SJSA1 (cell line): Measurements from ENCODE around the gene CLEC2L. TPM values are rescaled to one million over a fixed set of nuclear protein-coding genes. Genes with fewer than 3 reads are reported as not detected.

Source experiments
- total RNA-seq: library from RNA; depleted of rRNA; stranded (reverse); fragments of >200 nt; shearing (Covaris generic); gene quantifications from 2 replicates; pipeline ENCODE4 v1.2.3, GENCODE V29; 2014; rRNA removed

Gene CLEC2L
- total RNA-seq, 1 experiment from 2014 or later = not detected

Other genes with a start within 250 kb of the CLEC2L start
- 9.8 and 13.6 TPM in 2 replicates for gene FMC1, start 182.3 kb upstream of the CLEC2L start, total RNA-seq
- 66.4 and 68.2 TPM in 2 replicates for gene LUC7L2, start 163.8 kb upstream of the CLEC2L start, total RNA-seq
- gene KLRG2, start 40.0 kb upstream of the CLEC2L start, total RNA-seq = not detected in 2 replicates